Caco-2 (cell line): ENCODE data around the gene FAM9B. TPM values are rescaled to one million over a fixed set of nuclear protein-coding genes. Genes with fewer than 3 reads are reported as not detected.

Experiments used
- BruUV-seq: library from RNA; stranded (reverse); fragments of 400-500 nt; replicated peaks from 2 replicates; lab custom pipeline; 2021; lab: Mats Ljungman, UMichigan
- CTCF ChIA-PET: fragments of 300-600 bp; sonication (Branson Sonifier 250); formaldehyde crosslinking; loops from one replicate; lab custom pipeline; 2022; ENCODE audit warnings: antibody characterized with exemption; lab: Charles Lee
- POLR2A ChIA-PET: fragments of 300-600 bp; sonication (Branson Sonifier 250); formaldehyde crosslinking; loops from one replicate; lab custom pipeline; 2022; ENCODE audit warnings: antibody characterized with exemption; lab: Charles Lee
- DNase-seq, 2 experiments: peaks; one replicate each; pipeline versions ENCODE4 v3.0.0 to v3.0.0-alpha.2; 2020 to 2022
- H3K27me3 ChIP-seq: replicated peaks from 2 replicates; pipeline ENCODE4 v1.6.0; 2011; ENCODE audit warnings: low read length; ENCODE audit not compliant: control insufficient read depth, insufficient read depth
- H3K36me3 ChIP-seq: 2 replicates; pipeline ENCODE4 v1.5.1; 2011; ENCODE audit warnings: low read length; ENCODE audit not compliant: control insufficient read depth, insufficient read depth
- H3K4me1 ChIP-seq: fragments of 250-450 bp; sonication (Bioruptor Pico); 2 replicates; pipeline ENCODE4 v1.5.1; 2020; ENCODE audit warnings: mild to moderate bottlenecking
- H3K4me3 ChIP-seq: 2 replicates; pipeline ENCODE4 v1.5.1; 2011; ENCODE audit warnings: low read depth, mild to moderate bottlenecking, control low read depth, low read length
- H3K9me3 ChIP-seq: fragments of 250-450 bp; sonication (Bioruptor Pico); 2 replicates; pipeline ENCODE4 v1.5.1; 2020; ENCODE audit warnings: mild to moderate bottlenecking, moderate library complexity
- H3K27ac Mint-ChIP-seq: one replicate; pipeline ENCODE4 v1.8.0; 2022; ENCODE audit warnings: mixed read lengths; ENCODE audit not compliant: unreplicated experiment
- H3K27me3 Mint-ChIP-seq: one replicate; pipeline ENCODE4 v1.8.0; 2022; ENCODE audit warnings: mixed read lengths; ENCODE audit not compliant: insufficient read depth, unreplicated experiment
- H3K36me3 Mint-ChIP-seq: one replicate; pipeline ENCODE4 v1.8.0; 2022; ENCODE audit warnings: mild to moderate bottlenecking, mixed read lengths; ENCODE audit not compliant: insufficient read depth, unreplicated experiment
- H3K4me1 Mint-ChIP-seq: one replicate; pipeline ENCODE4 v1.8.0; 2022; ENCODE audit warnings: low read depth, mixed read lengths; ENCODE audit not compliant: unreplicated experiment
- H3K4me3 Mint-ChIP-seq: one replicate; pipeline ENCODE4 v1.8.0; 2022; ENCODE audit warnings: mild to moderate bottlenecking, moderate library complexity, mixed read lengths; ENCODE audit not compliant: unreplicated experiment
- H3K9me3 Mint-ChIP-seq: one replicate; pipeline ENCODE4 v1.8.0; 2022; ENCODE audit warnings: mixed read lengths; ENCODE audit not compliant: unreplicated experiment
- intact Hi-C: fragments of 100-400 bp; cut with micrococcal nuclease; formaldehyde crosslinking; loops from one replicate; pipeline ENCODE4 v1.10.0; 2022; ENCODE audit not compliant: unreplicated experiment
- total RNA-seq: library from RNA; stranded (reverse); gene quantifications from 2 replicates; pipeline ENCODE4 v1.2.3, GENCODE V29; 2022
- TF ChIP-seq, protein P1 (sequence below), 2 experiments: fragments of 200-600 bp in 1 of 2; IDR thresholded peaks; 1 replicate in 1 of 2; 2 replicates in 1 of 2; pipeline versions ENCODE4 v1.5.1 to v1.8.0; 2011 to 2022; ENCODE audit warnings: antibody characterized with exemption in 1 of 2, control low read depth in 1 of 2, inconsistent platforms in 1 of 2, low read depth in 1 of 2, low read length in 1 of 2, mild to moderate bottlenecking in 1 of 2, moderate library complexity in 1 of 2; ENCODE audit not compliant: insufficient read depth in 1 of 2, severe bottlenecking in 1 of 2, unreplicated experiment in 1 of 2

The FAM9B gene
- total RNA-seq, 1 experiment from 2014 or later: not detected

GRCh38 chrX:8984231-8984630 lies 49.7 kb downstream of the FAM9B start:
- Mint-ChIP-seq H3K4me3 (no peak overlapping the region), H3K36me3 (peaks cover 5% of the 10 kb centered on the region), H3K9me3 (no peaks in the 10 kb centered on the region), H3K27ac (no peak overlapping the region), H3K4me1 (peaks cover 7% of the 10 kb centered on the region), H3K27me3 (no peaks in the 10 kb centered on the region)
- H3K4me3 ChIP-seq: no peak overlapping the region
- POLR2A ChIA-PET: no interaction called here
- no peak for DNase-seq
- no peaks in the 10 kb centered on the region for H3K9me3 ChIP-seq
- TF ChIP-seq, protein P1, sequence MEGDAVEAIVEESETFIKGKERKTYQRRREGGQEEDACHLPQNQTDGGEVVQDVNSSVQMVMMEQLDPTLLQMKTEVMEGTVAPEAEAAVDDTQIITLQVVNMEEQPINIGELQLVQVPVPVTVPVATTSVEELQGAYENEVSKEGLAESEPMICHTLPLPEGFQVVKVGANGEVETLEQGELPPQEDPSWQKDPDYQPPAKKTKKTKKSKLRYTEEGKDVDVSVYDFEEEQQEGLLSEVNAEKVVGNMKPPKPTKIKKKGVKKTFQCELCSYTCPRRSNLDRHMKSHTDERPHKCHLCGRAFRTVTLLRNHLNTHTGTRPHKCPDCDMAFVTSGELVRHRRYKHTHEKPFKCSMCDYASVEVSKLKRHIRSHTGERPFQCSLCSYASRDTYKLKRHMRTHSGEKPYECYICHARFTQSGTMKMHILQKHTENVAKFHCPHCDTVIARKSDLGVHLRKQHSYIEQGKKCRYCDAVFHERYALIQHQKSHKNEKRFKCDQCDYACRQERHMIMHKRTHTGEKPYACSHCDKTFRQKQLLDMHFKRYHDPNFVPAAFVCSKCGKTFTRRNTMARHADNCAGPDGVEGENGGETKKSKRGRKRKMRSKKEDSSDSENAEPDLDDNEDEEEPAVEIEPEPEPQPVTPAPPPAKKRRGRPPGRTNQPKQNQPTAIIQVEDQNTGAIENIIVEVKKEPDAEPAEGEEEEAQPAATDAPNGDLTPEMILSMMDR (IDR thresholded peaks at IDR 0.05; ENCODE audit: insufficient read depth in 1 of 2, low read depth in 1 of 2, low read length in 1 of 2, severe bottlenecking in 1 of 2, unreplicated experiment in 1 of 2): no peak
- no TSS peak for BruUV-seq
- CTCF ChIA-PET: no interaction called here
- H3K4me1 ChIP-seq: peaks cover 3% of the 10 kb centered on the region; the same call in 1 of the 2 replicates
- no peaks in the 10 kb centered on the region for H3K27me3 ChIP-seq
- H3K36me3 ChIP-seq: no peaks in the 10 kb centered on the region
- intact Hi-C loops: no loop called here

GRCh38 chrX:8981723-8982122 lies 52.2 kb downstream of the FAM9B start:
- TF ChIP-seq, protein P1 (IDR thresholded peaks at IDR 0.05; ENCODE audit: insufficient read depth in 1 of 2, low read depth in 1 of 2, low read length in 1 of 2, severe bottlenecking in 1 of 2, unreplicated experiment in 1 of 2): no peak
- peaks cover 5% of the 10 kb centered on the region for H3K36me3 Mint-ChIP-seq
- no peaks in the 10 kb centered on the region for H3K4me1 ChIP-seq
- no peaks in the 10 kb centered on the region for H3K9me3 Mint-ChIP-seq
- no peak for DNase-seq
- POLR2A ChIA-PET: no interaction called here
- no peaks in the 10 kb centered on the region for H3K9me3 ChIP-seq
- intact Hi-C loops: no loop called here
- H3K27me3 Mint-ChIP-seq: no peaks in the 10 kb centered on the region
- H3K4me1 Mint-ChIP-seq: peaks cover 7% of the 10 kb centered on the region
- no peaks in the 10 kb centered on the region for H3K27me3 ChIP-seq
- CTCF ChIA-PET: no interaction called here
- no peaks in the 10 kb centered on the region for H3K36me3 ChIP-seq
- BruUV-seq: no TSS peak
- no peak overlapping the region for H3K27ac Mint-ChIP-seq
- H3K4me3 ChIP-seq: no peak overlapping the region
- H3K4me3 Mint-ChIP-seq: no peak overlapping the region

DNA sequence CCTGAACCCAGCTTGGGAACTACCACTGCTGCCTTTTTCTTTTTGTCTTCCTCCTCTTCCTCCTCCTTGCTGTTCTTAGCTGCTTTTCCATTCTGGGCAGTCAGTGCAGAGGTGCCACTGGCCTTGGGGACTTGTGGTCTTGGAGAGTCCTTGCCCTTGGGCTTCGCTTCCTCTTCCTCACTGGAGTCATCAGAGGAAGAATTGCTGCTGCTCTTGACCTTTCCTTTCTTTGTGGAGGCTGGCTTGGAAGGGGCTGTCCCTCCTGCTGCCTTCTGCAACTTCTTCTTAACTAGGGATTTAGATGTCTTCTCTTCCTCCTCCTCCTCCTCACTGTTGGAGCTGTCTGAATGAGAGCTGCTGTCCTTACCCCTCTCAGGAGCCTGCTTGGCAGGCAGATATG lies 53.2 kb downstream of the FAM9B start:
- ChIA-PET CTCF (no interaction called here), POLR2A (no interaction called here)
- no peaks in the 10 kb centered on the region for H3K36me3 ChIP-seq
- H3K4me1 ChIP-seq: no peaks in the 10 kb centered on the region
- H3K9me3 Mint-ChIP-seq: no peaks in the 10 kb centered on the region
- H3K9me3 ChIP-seq: no peaks in the 10 kb centered on the region
- H3K27me3 Mint-ChIP-seq: no peaks in the 10 kb centered on the region
- TF ChIP-seq, protein P1 (IDR thresholded peaks at IDR 0.05; ENCODE audit: insufficient read depth in 1 of 2, low read depth in 1 of 2, low read length in 1 of 2, severe bottlenecking in 1 of 2, unreplicated experiment in 1 of 2): no peak
- no peaks in the 10 kb centered on the region for H3K27me3 ChIP-seq
- no peak overlapping the region for H3K4me3 Mint-ChIP-seq
- no TSS peak for BruUV-seq
- no peak overlapping the region for H3K4me3 ChIP-seq
- no peak for DNase-seq
- intact Hi-C loops: no loop called here
- H3K4me1 Mint-ChIP-seq: peaks cover 7% of the 10 kb centered on the region
- H3K36me3 Mint-ChIP-seq: peaks cover 5% of the 10 kb centered on the region
- no peak overlapping the region for H3K27ac Mint-ChIP-seq

Other genes with a start within 250 kb of the FAM9B start
- gene FAM9A, start 232.7 kb downstream of the FAM9B start, total RNA-seq: not detected in 2 replicates